ENCODE data around the gene GSG1L. TPM values are rescaled to one million over a fixed set of nuclear protein-coding genes. Genes with fewer than 3 reads are reported as not detected.
"Not testable (repeated sequence)": the region's sequence is repeated elsewhere in the genome, so short reads cannot be mapped to it uniquely, and the experiment has no call there.

Gene GSG1L
- total RNA-seq, 1 donor from 2014 or later: not detected

DNA sequence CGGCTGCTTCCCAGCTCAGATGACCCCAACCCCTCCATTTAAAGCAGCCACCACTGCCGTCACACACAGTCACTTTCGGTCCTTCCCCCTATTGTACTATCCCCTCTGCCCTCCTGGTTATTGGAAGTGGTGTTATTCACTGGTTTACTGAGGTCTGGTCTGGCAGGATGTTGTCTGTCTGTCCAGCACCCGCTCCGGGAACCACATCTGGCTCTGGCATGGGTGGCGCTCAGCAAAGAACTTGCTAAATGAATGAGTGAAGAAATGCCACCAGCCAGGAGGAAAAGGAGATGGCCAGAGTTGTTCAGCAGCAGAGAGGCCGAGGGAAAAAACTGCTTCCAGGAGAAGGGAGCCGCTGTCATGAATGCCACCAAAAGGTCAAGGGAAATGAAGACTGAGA is 161.6 kb downstream of the GSG1L start:
- intact Hi-C loops (cut with micrococcal nuclease): no loop called here
- no peaks in the 10 kb centered on the region for H3K4me1 Mint-ChIP-seq (ENCODE audit: low read depth)
- H3K27me3 Mint-ChIP-seq (ENCODE audit: insufficient read depth): peaks cover 6% of the 10 kb centered on the region
- DNase-seq (ENCODE audit: low spot score): no peak
- no peaks in the 10 kb centered on the region for H3K9me3 Mint-ChIP-seq
- no peak overlapping the region for H3K4me3 Mint-ChIP-seq
- H3K36me3 Mint-ChIP-seq (ENCODE audit: low read depth): no peaks in the 10 kb centered on the region
- H3K27ac Mint-ChIP-seq: no peak overlapping the region

DNA sequence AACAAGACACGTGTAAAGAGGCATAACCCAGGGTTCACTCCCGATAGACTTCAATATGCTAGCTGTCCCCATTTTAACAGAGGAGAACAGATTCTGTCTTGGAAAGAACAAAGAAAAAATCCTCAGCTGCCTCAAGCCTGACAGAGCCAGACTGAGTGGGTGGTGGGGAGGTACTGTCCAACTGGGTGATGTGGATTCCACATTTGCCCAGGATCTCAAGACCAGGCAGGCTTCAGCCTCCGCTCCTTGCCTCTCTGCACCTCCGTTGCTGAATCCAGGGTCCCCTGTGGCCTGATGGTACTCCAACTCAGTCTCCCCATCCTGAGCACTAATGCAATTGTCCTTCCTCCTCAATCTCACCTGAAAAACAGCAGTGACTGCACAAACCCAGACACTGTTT is 163.8 kb downstream of the GSG1L start:
- intact Hi-C loops (cut with micrococcal nuclease): no loop called here
- Mint-ChIP-seq H3K36me3 (ENCODE audit: low read depth) (no peaks in the 10 kb centered on the region), H3K27ac (no peak overlapping the region), H3K9me3 (no peaks in the 10 kb centered on the region), H3K4me3 (no peak overlapping the region), H3K27me3 (ENCODE audit: insufficient read depth) (peaks cover 6% of the 10 kb centered on the region), H3K4me1 (ENCODE audit: low read depth) (no peaks in the 10 kb centered on the region)
- no peak for DNase-seq (ENCODE audit: low spot score)

DNA sequence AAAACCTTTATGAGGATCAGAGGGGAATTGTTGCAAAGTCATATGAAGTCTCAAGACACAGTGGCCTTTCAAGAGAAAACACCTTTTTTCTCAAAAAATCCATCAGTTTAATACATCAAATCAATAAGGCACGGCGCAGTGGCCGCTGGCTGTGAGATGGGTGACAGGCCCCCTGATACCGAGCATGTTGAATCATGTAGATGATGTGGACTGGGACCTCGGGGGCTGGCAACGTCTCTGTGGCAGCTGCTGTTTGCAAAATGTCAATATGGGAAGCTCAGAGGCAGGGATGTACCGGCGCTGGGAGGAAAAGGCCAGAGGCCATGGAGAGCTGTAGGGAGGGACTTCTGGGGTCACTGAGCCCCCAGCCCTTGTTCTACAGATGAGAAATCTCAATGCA is 169.1 kb downstream of the GSG1L start:
- intact Hi-C loops (cut with micrococcal nuclease): no loop called here
- H3K9me3 Mint-ChIP-seq: no peaks in the 10 kb centered on the region
- H3K4me1 Mint-ChIP-seq (ENCODE audit: low read depth): no peaks in the 10 kb centered on the region
- no peaks in the 10 kb centered on the region for H3K36me3 Mint-ChIP-seq (ENCODE audit: low read depth)
- H3K27ac Mint-ChIP-seq: no peak overlapping the region
- no peak for DNase-seq (ENCODE audit: low spot score)
- H3K27me3 Mint-ChIP-seq (ENCODE audit: insufficient read depth): peaks cover 7% of the 10 kb centered on the region
- H3K4me3 Mint-ChIP-seq: no peak overlapping the region

DNA sequence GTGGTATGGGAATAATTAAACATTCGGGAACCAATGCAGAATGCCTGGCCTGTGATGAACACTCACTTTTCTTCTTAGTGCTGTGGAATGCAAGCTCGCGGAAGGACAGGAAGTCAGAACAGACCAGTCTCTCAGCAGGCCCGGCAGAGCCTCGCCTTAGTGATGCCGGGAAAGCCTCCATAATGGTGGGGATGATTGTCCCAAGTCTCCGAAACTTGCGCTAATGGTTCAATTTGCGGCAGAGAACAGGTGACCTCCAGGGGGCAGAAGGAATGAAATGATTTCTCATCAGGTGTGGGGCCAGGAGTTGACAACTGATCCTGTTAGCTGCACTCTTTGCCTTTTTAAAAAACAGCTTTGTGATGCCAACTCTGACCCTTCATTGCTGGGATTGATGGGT is 170.6 kb downstream of the GSG1L start:
- no peaks in the 10 kb centered on the region for H3K4me1 Mint-ChIP-seq (ENCODE audit: low read depth)
- no peak for DNase-seq (ENCODE audit: low spot score)
- intact Hi-C loops (cut with micrococcal nuclease): no loop called here
- H3K9me3 Mint-ChIP-seq: no peaks in the 10 kb centered on the region
- no peak overlapping the region for H3K4me3 Mint-ChIP-seq
- no peak overlapping the region for H3K27ac Mint-ChIP-seq
- no peaks in the 10 kb centered on the region for H3K36me3 Mint-ChIP-seq (ENCODE audit: low read depth)
- peaks cover 7% of the 10 kb centered on the region for H3K27me3 Mint-ChIP-seq (ENCODE audit: insufficient read depth)

DNA sequence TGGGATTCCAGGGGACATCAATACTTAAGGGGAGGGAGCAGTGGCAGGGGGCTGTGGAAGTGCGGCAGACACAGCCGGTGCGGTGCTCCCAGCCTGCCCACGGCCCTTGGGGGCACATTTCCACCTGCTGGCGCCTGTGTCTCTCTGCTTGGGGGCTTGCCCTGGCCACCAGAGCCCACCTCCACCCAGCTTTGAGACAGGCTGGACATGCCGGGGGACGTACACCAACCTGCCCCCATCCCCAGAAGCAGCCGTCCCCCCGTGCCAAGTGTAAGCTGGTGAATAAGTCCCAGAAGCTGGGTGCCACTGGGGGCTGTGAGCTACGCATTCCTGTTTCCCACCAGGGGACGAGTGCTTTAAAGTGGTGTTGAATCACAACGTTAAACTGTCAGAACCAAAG is 172.6 kb downstream of the GSG1L start:
- no peak overlapping the region for H3K4me3 Mint-ChIP-seq
- no peaks in the 10 kb centered on the region for H3K4me1 Mint-ChIP-seq (ENCODE audit: low read depth)
- H3K27me3 Mint-ChIP-seq (ENCODE audit: insufficient read depth): peaks cover 5% of the 10 kb centered on the region
- H3K27ac Mint-ChIP-seq: no peak overlapping the region
- no peak for DNase-seq (ENCODE audit: low spot score)
- intact Hi-C loops (cut with micrococcal nuclease): no loop called here
- no peaks in the 10 kb centered on the region for H3K9me3 Mint-ChIP-seq
- no peaks in the 10 kb centered on the region for H3K36me3 Mint-ChIP-seq (ENCODE audit: low read depth)

DNA sequence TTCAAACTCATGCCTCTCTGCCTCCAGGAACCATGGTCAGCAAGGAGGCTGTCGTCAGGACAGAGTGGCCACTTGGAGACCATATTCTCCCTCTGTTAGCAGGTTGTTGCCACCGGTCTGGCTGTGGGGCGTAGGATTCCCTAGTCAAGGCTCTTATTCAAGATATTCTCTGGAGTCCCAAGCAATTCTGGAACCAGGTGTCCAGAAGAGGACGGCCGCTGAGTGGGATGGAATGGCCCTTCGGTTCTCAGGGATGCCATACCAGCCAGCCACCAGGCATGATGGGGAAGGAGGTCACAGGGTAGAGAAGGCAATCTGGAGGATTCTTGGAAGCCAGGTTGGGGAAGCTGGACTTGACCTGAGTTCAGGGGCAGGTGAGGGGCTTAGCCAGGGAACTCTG is 173.5 kb downstream of the GSG1L start:
- peaks cover 5% of the 10 kb centered on the region for H3K27me3 Mint-ChIP-seq (ENCODE audit: insufficient read depth)
- no peak for DNase-seq (ENCODE audit: low spot score)
- no peak overlapping the region for H3K27ac Mint-ChIP-seq
- no peak overlapping the region for H3K4me3 Mint-ChIP-seq
- no peaks in the 10 kb centered on the region for H3K36me3 Mint-ChIP-seq (ENCODE audit: low read depth)
- H3K4me1 Mint-ChIP-seq (ENCODE audit: low read depth): no peaks in the 10 kb centered on the region
- H3K9me3 Mint-ChIP-seq: no peaks in the 10 kb centered on the region
- intact Hi-C loops (cut with micrococcal nuclease): no loop called here

DNA sequence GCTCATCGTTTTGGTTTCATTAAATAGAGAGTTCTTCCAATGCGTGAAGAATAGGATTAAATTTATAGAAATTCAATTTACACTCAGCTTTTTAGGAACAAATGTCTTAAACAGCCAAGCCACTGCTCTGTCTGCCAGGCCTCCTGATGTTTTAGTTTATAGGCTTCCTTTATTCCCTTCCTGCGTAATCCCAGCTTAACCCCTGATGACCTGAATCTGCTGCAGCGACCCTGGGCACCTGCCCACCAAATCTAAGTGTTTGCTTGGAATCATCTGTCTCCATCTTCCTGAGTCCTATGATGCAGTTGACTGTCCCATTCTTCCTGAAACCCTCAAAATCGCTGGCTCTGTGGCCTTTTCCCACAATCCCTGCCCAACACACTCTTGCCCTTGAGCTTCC is 179.9 kb downstream of the GSG1L start:
- Mint-ChIP-seq H3K36me3 (ENCODE audit: low read depth) (no peaks in the 10 kb centered on the region), H3K4me3 (no peak overlapping the region), H3K9me3 (peaks cover 5% of the 10 kb centered on the region), H3K4me1 (ENCODE audit: low read depth) (no peaks in the 10 kb centered on the region), H3K27me3 (ENCODE audit: insufficient read depth) (no peaks in the 10 kb centered on the region), H3K27ac (no peak overlapping the region)
- intact Hi-C loops (cut with micrococcal nuclease): no loop called here
- no peak for DNase-seq (ENCODE audit: low spot score)

DNA sequence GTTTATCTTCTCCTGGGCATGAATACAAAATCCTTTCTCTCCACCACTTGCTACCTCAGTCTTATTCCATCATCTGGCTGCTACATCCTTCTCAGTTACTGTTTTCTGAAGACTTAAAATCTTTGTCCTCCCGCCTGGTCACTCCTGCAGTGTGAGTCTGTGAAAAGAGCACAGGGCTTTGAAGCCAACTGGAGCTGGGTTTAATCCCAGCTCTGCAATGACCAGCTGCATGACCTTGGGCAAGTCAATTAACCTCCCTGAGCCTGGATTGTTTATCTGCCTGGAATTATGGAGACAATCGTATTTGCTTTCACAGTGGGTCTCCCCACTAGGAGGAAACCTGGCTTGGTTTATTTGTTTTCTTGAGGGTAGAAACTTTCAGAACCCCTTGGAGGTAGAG is 183.2 kb downstream of the GSG1L start:
- intact Hi-C loops (cut with micrococcal nuclease): no loop called here
- Mint-ChIP-seq H3K27ac (no peak overlapping the region), H3K36me3 (ENCODE audit: low read depth) (no peaks in the 10 kb centered on the region), H3K4me3 (no peak overlapping the region), H3K27me3 (ENCODE audit: insufficient read depth) (no peaks in the 10 kb centered on the region), H3K4me1 (ENCODE audit: low read depth) (no peaks in the 10 kb centered on the region), H3K9me3 (peaks cover 23% of the 10 kb centered on the region)
- no peak for DNase-seq (ENCODE audit: low spot score)

GRCh38 chr16:27879601-27880247 is 183.8 kb downstream of the GSG1L start:
- peaks cover 28% of the 10 kb centered on the region for H3K9me3 Mint-ChIP-seq
- intact Hi-C loops (cut with micrococcal nuclease): no loop called here
- H3K4me3 Mint-ChIP-seq: no peak overlapping the region

DNA sequence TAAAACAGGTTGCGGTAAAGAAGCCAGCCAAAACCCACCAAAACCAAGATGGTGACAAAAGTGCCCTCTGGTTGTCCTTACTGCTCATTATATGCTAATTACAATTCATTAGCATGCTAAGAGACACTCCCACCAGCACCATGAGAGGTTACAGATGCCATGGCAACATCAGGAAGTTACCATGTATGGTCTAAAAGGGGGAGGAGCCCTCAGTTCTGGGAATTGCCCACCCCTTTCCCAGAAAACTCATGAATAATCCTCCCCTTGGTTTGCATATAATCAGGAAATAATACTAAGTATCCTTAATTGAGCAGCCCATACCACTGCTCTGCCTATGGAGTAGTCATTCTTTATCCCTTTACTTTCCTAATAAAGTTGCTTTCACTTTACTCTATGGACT is 190.9 kb downstream of the GSG1L start:
- H3K36me3 Mint-ChIP-seq (ENCODE audit: low read depth); H3K27me3 Mint-ChIP-seq (ENCODE audit: insufficient read depth); intact Hi-C loops (cut with micrococcal nuclease); H3K4me3 Mint-ChIP-seq; H3K4me1 Mint-ChIP-seq (ENCODE audit: low read depth); H3K27ac Mint-ChIP-seq; DNase-seq (ENCODE audit: low spot score): not testable (repeated sequence)
- H3K9me3 Mint-ChIP-seq: peaks cover 25% of the 10 kb centered on the region

More at GRCh38 chr16:27879601-27880247, 183.8 kb downstream of the GSG1L start:
- Mint-ChIP-seq H3K27ac (no peak overlapping the region), H3K36me3 (ENCODE audit: low read depth) (no peaks in the 10 kb centered on the region), H3K27me3 (ENCODE audit: insufficient read depth) (no peaks in the 10 kb centered on the region), H3K4me1 (ENCODE audit: low read depth) (no peaks in the 10 kb centered on the region)
- DNase-seq (ENCODE audit: low spot score): no peak

DNA sequence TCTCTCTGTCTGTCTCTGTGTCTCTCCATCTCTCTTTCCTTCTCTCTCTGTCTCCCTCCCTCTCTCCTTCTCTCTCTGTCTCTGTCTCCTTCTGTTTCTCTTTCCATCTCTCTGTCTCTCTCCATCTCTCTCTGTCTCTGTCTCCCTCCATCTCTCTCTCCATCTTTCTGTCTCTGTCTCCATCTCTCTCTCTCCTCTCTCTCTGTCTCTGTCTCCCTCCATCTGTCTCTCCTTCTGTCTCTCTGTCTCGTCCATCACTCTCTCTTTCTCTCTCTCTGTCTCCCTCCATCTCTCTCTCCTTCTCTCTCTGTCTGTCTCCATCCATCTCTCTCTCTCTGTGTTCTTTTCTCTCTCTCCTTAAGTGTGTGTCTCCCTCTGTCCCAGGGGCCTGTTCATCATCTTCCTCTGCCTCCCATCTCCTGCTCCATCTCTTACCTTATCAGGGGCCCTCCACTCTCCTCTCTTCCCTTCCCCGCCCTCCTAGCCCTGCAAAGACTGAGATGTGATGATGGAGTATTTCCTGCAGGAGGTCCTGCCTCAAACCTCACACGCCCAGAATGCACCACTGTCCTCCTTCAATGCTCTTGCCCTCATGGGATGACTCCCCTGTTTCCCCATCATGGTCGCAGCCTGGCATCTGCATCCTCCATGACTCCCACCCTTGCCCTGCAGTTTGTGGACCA is 193.3 kb downstream of the GSG1L start:
- intact Hi-C loops (cut with micrococcal nuclease): no loop called here
- DNase-seq (ENCODE audit: low spot score): no peak
- H3K9me3 Mint-ChIP-seq: peaks cover 16% of the 10 kb centered on the region
- H3K4me3 Mint-ChIP-seq: no peak overlapping the region
- H3K27me3 Mint-ChIP-seq (ENCODE audit: insufficient read depth): no peaks in the 10 kb centered on the region
- H3K36me3 Mint-ChIP-seq (ENCODE audit: low read depth): no peaks in the 10 kb centered on the region
- peaks cover 5% of the 10 kb centered on the region for H3K4me1 Mint-ChIP-seq (ENCODE audit: low read depth)
- H3K27ac Mint-ChIP-seq: no peak overlapping the region

DNA sequence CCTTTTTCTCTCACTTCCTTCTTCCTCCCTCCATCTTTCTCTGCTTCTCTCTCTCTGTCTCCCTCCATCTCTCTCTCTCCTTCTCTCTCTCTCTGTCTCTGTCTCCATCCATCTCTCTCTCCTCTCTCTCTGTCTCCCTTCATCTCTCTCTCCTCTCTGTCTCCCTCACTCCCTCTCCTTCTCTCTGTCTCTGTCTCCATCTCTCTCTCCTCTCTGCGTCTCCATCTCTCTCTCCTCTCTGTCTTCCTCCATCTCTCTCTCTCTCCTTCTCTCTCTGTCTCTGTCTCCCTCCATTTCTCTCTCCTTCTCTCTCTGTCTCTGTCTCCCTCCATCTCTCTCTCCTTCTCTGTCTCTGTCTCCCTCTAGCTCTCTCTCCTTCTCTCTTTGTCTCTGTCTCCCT is 194.1 kb downstream of the GSG1L start:
- DNase-seq (ENCODE audit: low spot score): no peak
- H3K27ac Mint-ChIP-seq: no peak overlapping the region
- H3K9me3 Mint-ChIP-seq: peaks cover 10% of the 10 kb centered on the region
- intact Hi-C loops (cut with micrococcal nuclease): no loop called here
- no peaks in the 10 kb centered on the region for H3K27me3 Mint-ChIP-seq (ENCODE audit: insufficient read depth)
- H3K36me3 Mint-ChIP-seq (ENCODE audit: low read depth): no peaks in the 10 kb centered on the region
- no peak overlapping the region for H3K4me3 Mint-ChIP-seq
- peaks cover 5% of the 10 kb centered on the region for H3K4me1 Mint-ChIP-seq (ENCODE audit: low read depth)

DNA sequence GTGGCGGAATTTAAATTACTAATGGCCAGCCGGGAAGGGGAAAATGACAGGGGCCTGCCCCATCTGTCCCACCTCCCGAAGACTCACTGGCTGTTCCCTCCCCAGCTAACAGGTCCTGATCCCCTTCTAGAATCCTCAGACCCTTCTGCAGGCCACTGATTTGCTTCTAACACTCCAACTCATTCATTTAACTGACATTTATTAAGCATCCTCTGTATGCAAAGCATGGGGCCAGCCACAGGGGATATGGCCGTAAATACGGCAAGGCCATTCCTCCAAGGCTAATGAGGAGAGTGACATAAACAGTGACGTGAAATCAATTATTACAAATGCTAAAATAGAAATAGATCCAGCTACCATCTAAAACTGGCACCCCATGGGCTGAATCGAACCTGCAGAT is 195.3 kb downstream of the GSG1L start:
- intact Hi-C loops (cut with micrococcal nuclease): no loop called here
- Mint-ChIP-seq H3K36me3 (ENCODE audit: low read depth) (no peaks in the 10 kb centered on the region), H3K27me3 (ENCODE audit: insufficient read depth) (peaks cover 2% of the 10 kb centered on the region), H3K27ac (no peak overlapping the region), H3K9me3 (peaks cover 18% of the 10 kb centered on the region), H3K4me1 (ENCODE audit: low read depth) (peaks cover 5% of the 10 kb centered on the region), H3K4me3 (no peak overlapping the region)
- no peak for DNase-seq (ENCODE audit: low spot score)

Data from activated T-helper 1 cell treated with anti-CD3 and anti-CD28 coated beads, Interleukin-12 subunit alpha, Interleukin-12 subunit beta, Interleukin-2, Interleukin-4 antibody, amounts not matched to agents 30 ng/mL and 10 ng/mL and 1 ng/mL, durations not matched to agents 14 hours and 24 hours and 36 hours (primary cell).